Large intestine (tissue), 3 donors: Measurements from ENCODE around the gene PQBP1. TPM values are rescaled to one million over a fixed set of nuclear protein-coding genes. Genes with fewer than 3 reads are reported as not detected.
A peak's percentile ranks its signal among the peaks of the same experiment; 100 is the strongest.
"Not testable (repeated sequence)": the region's sequence is repeated elsewhere in the genome, so short reads cannot be mapped to it uniquely, and the experiment has no call there.

ENCODE experiments used
- DNase-seq, 2 donors: peaks; one replicate each; pipeline versions ENCODE4 v3.0.0 to v3.0.0-alpha.2; 2013
- H3K27ac ChIP-seq: one replicate; pipeline ENCODE4 v1.5.1; 2013; ENCODE audit warnings: low read length
- H3K27me3 ChIP-seq: 2 replicates; pipeline ENCODE4 v1.6.1; 2013; ENCODE audit warnings: low read length; ENCODE audit not compliant: control insufficient read depth, insufficient read depth
- H3K36me3 ChIP-seq: 2 replicates; pipeline ENCODE4 v1.6.1; 2013; ENCODE audit warnings: low read length; ENCODE audit not compliant: control insufficient read depth, insufficient read depth
- H3K4me1 ChIP-seq: one replicate; pipeline ENCODE4 v1.6.1; 2013; ENCODE audit warnings: low read length; ENCODE audit not compliant: control insufficient read depth, insufficient read depth
- H3K4me3 ChIP-seq: one replicate; pipeline ENCODE4 v1.5.1; 2013; ENCODE audit warnings: low read length
- H3K9me3 ChIP-seq: one replicate; pipeline ENCODE4 v1.6.1; 2013; ENCODE audit warnings: mild to moderate bottlenecking, low read depth, low read length, moderate library complexity; ENCODE audit not compliant: control insufficient read depth
- WGBS: methylation state at CpG from one replicate; pipeline ENCODE4 v1.1.5; 2013; ENCODE audit warnings: low lambda C conversion rate; ENCODE audit not compliant: insufficient coverage; 5-methylcytosine and 5-hydroxymethylcytosine counted together
- polyA plus RNA-seq: library from polyadenylated mRNA; unstranded; fragments of 120-200 nt; gene quantifications from one replicate; pipeline ENCODE4 v1.2.1, GENCODE V29; 2013

PQBP1 gene
- polyA plus RNA-seq, 1 donor: 99.9 TPM

DNA sequence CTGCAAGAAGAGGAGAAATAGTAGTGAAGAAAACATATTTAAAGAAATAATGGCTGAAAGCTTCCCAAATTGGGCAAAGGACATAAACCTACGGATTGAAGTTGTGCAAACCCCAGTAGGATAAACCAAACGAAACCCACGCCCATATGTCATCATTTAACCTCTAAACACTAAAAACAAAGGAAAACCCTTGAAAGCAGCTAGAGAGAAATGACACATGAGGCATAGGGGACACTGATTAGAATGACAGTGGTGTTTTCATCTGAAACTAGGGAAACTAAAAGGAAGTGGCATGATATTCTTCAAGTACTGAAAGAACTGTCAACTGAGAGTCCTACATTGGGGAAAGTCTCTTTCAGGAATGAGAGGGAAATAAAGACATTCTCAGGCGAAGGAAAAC is 20.8 kb upstream of the PQBP1 start:
- not testable (repeated sequence) for H3K36me3 ChIP-seq, H3K9me3 ChIP-seq, DNase-seq, H3K27me3 ChIP-seq, H3K4me3 ChIP-seq, H3K4me1 ChIP-seq, H3K27ac ChIP-seq
- WGBS: no CpG with 5 or more reads among the region's 4 CpGs

DNA sequence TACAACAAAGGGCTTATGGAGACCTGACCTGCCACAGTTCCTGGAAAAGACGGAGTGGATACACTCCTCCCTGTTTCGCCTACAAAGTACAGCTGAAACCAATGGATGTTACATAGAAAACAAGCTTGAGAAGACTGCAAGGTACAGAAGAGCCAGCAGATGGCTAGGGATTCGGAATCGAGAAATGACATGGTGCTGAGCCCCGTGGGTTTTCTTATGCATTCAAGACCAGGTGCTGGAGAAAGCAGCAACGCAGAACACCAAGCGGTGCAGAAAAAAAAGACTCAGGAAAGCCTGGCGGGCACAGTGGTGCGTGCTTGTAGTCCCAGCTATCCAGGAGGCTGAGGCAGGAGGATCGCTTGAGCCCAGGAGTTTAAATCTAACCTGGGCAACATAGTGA is 14.0 kb upstream of the PQBP1 start:
- Histone ChIP-seq H3K4me3 (no peak overlapping the region), H3K27ac (no peak overlapping the region), H3K9me3 (no peaks in the 10 kb centered on the region), H3K27me3 (no peaks in the 10 kb centered on the region), H3K4me1 (no peaks in the 10 kb centered on the region), H3K36me3 (no peaks in the 10 kb centered on the region)
- no CpG with 5 or more reads among the region's 10 CpGs for whole genome bisulfite sequencing
- DNase-seq: no peak

DNA sequence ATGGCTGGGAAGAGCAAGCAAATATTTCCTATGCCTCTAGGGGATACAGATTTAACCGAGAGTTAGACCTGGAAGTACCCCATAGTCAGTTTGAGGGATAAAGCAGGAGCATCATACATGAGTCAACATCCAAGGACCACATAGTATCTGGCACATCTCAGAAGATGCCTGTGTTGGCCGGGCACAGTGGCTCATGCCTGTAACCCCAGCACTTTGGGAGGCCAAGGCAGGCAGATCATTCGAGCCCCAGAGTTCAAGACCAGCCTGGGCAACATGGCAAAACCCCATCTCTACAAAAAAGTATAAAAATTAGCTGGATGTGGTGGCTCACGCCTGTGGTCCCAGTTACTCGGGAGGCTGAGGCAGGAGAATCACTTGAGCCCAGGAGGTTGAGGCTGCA is 11.1 kb upstream of the PQBP1 start:
- not testable (repeated sequence) for H3K4me3 ChIP-seq, H3K9me3 ChIP-seq, DNase-seq, H3K27me3 ChIP-seq, H3K4me1 ChIP-seq, H3K27ac ChIP-seq, H3K36me3 ChIP-seq
- no CpG with 5 or more reads among the region's 5 CpGs for WGBS

DNA sequence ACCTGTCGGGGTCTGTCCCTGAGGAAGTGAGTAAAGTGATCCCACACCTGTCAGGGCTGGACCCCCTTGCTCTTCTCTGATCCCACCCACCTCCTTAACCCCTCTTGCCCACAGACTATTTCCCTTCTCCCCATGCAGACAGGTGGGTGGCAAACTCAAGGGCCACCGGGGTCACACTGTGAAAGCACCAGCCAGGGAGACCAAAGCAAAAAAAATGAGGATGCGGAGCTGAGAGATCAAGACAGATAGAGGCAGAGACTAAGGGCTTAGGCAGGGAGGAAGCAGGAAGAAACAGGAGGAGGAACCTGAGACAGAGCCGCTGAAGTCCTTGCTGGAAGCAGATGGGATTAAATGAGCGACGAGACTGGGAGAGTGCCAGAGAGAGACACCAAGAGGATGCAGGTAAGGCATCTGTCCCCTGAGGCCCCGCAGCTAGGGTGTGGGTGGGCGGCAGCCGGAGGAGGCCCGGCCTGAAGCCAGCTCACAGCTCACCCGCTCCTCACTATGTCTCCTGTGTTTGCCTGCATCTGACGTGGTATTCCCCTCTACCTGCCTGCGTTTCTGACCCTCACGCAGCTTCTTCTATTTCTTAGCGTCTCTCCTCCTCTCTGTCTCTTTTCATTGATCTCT is 7.3 kb upstream of the PQBP1 start:
- peaks cover 25% of the 10 kb centered on the region for H3K36me3 ChIP-seq
- H3K27me3 ChIP-seq: no peaks in the 10 kb centered on the region
- WGBS: 10% methylated on average over 4 of the region's 15 CpGs
- peak overlapping the region; percentile 56 for H3K27ac ChIP-seq
- no peaks in the 10 kb centered on the region for H3K9me3 ChIP-seq
- H3K4me1 ChIP-seq: peaks cover 5% of the 10 kb centered on the region
- peak overlapping the region; percentile 55 for H3K4me3 ChIP-seq
- no peak for DNase-seq

DNA sequence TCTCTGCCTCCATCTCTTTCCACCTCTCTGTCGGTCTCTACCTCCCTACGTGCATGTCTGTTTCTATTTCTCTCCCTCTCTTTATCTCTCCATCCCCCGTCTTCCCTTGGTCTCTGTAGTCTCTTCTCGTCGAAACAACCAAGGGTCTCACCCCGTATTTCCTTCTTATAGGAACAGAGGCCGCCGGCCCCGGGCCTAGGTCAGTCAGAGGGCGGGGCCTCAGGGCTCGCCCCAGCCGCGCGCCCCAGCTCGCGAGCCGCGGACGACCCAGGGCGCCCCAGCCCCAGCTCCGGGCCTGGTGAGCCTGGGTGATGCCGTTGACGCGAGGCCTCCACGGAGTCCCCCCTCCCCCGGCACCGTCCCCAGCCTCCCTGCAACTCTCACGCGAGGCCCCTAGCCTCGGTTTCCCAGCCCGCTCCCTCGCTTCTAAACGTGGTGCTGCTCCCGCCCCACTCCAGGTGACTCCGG is 6.8 kb upstream of the PQBP1 start:
- no peaks in the 10 kb centered on the region for H3K9me3 ChIP-seq
- DNase-seq: no peak
- no peaks in the 10 kb centered on the region for H3K27me3 ChIP-seq
- peaks cover 5% of the 10 kb centered on the region for H3K4me1 ChIP-seq
- peak overlapping the region; percentile 55 for H3K4me3 ChIP-seq
- WGBS: 0% methylated on average over 2 of the region's 35 CpGs
- H3K36me3 ChIP-seq: peaks cover 26% of the 10 kb centered on the region
- H3K27ac ChIP-seq: peak overlapping the region; percentile 56

DNA sequence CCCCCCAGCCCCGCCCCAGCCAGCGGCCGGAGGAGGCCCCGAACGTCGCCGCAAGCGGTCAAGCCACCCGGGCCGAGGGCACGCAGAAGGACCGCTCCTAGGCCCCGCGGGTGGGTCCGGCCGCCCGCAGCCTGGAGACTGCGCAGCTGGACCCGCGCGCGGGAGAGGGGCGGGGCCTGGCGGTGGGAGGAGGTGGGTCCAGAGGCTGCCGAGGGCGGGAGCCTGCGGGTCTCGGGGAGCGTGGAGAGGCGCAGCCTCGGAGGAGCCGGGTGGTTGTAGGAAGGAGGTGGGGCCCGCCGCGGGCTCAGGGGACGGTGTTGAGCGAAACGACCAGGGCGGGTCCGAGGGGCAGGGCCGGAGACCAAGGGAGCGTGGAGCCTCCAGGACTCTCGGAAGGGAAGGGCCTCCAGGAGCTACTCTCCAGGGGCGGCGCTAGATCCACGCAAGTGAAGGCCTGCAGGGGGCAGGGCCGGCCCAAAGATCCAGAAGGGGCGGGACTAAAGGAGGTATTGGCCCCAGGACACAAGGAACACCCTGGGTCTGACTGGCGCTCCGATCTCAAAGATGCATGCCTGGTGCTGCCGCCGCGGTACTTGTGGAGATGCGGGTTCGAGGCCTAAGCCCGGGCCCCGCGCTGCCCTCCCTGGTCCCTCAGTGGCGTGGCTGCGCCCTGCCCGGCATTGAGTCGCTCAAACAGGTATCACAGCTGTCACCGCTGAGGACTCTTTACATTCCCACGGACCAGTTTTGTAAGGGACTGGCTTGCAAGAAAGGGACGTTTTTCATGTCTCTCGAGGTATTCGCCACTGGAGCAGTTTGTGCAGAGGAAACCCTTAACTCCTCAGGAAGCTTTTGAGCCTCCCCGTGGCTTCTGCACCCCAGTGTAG is 6.1 kb upstream of the PQBP1 start:
- H3K27ac ChIP-seq: peak overlapping the region; percentile 56
- peaks cover 26% of the 10 kb centered on the region for H3K36me3 ChIP-seq
- H3K9me3 ChIP-seq: no peaks in the 10 kb centered on the region
- DNase-seq: peak; percentile 86 to 92
- no peaks in the 10 kb centered on the region for H3K27me3 ChIP-seq
- H3K4me1 ChIP-seq: peaks cover 10% of the 10 kb centered on the region
- no CpG with 5 or more reads among the region's 68 CpGs for WGBS
- peak overlapping the region; percentile 55 for H3K4me3 ChIP-seq

DNA sequence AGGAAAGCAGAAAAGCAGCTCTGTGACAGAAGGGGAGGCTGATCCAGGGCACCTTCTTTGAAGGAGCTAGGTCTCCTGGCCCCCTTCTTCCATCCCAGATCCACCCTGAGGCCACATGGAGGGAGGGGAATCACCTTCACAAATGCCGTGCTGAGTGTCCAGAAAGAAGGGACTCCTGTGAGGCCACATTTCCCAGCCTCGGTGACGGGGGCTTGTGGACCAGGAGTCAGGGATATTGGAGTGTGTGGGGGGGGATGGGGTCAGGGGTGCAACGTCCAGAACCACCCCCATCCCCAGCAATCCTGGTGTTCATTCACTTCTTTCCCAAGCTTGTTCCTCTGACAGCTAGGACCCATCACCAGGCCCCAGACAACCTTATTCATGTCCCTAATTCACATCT is 4.8 kb upstream of the PQBP1 start:
- Histone ChIP-seq H3K27ac (no peak overlapping the region), H3K4me3 (no peak overlapping the region), H3K9me3 (no peaks in the 10 kb centered on the region), H3K36me3 (peaks cover 26% of the 10 kb centered on the region), H3K27me3 (no peaks in the 10 kb centered on the region), H3K4me1 (peaks cover 10% of the 10 kb centered on the region)
- WGBS: no CpG with 5 or more reads among the region's 4 CpGs
- no peak for DNase-seq

DNA sequence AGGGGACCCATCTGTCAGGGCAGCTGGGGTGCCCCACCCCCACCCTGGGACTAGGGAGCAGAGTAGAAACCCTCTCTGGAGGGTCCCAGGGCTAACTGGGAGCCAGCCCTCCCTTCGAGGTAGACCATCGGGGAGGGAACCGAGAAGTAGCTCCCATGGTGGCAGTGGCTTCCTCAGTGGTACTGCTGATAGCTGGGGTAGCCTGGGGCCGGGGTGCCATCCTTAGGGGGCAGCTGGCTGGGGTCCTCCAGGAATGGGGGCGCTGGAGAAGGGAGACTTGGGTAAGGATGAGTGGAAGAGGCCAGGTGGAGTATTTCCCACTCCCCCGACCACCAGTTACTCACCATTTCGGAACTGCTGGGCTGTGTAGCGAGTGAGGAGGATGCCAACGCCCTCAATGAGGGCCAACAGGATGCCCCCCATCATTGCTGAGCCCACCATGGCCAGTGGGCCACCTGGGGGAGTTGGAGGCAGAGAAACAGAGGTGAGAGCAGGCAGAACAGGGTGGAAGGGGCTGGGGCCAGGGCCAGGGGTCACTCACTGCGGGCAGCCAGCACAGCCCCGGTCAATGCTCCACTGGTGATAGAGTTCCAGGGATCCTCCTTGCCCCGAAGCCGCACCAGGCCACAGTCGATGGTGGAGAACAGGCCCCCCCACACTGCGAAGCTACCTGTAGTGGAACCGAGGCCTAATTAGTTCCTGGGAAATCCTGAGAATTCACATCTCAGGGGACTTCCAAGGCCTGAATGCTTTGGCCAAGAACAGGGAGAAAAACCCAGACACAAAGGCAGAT is 4.0 kb upstream of the PQBP1 start:
- H3K27me3 ChIP-seq: no peaks in the 10 kb centered on the region
- peaks cover 26% of the 10 kb centered on the region for H3K36me3 ChIP-seq
- H3K9me3 ChIP-seq: no peaks in the 10 kb centered on the region
- WGBS: no CpG with 5 or more reads among the region's 16 CpGs
- H3K27ac ChIP-seq: no peak overlapping the region
- H3K4me3 ChIP-seq: no peak overlapping the region
- H3K4me1 ChIP-seq: peaks cover 10% of the 10 kb centered on the region
- DNase-seq: no peak

DNA sequence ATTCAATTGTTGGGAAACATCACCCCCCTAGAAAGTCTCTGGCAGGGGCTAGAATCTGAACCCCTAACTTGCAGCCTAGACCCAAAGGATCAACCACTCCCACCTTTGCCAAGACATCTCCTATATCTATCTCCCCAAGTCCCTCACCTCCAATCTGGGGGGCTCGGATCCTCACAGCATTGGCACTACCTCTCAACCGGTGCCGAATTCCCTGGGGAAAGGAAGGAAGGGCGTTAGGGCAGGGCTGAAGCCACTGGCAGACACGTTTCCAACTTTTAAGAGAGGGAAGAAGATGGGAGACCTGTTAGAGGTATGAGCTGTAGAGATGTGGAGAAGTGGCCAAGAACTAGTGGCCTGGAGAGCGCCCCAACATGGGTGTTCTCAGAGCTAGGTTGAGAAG is 2.8 kb upstream of the PQBP1 start:
- no peak for DNase-seq
- Histone ChIP-seq H3K27me3 (no peaks in the 10 kb centered on the region), H3K4me1 (peaks cover 10% of the 10 kb centered on the region), H3K27ac (no peak overlapping the region), H3K4me3 (no peak overlapping the region), H3K9me3 (no peaks in the 10 kb centered on the region), H3K36me3 (peaks cover 29% of the 10 kb centered on the region)
- no CpG with 5 or more reads among the region's 6 CpGs for WGBS

DNA sequence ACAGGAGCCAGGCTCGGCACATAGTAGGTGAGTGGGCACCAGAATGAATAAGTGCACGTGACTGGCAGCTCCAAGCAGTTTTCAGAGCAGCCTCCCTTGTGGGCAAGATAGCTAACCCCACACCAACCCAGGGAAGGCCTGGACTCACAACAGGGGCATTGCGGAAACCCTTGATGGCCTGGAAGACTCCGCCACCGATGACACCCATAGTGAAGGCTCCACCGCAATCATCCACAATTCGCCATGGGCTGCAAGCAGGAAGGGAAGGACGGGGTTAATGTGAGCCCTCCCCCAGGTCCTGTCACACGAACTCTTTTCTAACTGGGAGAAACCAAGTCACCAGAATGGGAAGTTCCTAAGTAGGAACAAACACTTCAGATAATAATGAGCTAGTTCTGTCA is 1.1 kb upstream of the PQBP1 start:
- no peak for DNase-seq
- no peaks in the 10 kb centered on the region for H3K27me3 ChIP-seq
- peak overlapping the region; percentile 96 for H3K27ac ChIP-seq
- H3K4me3 ChIP-seq: peak overlapping the region; percentile 84
- no CpG with 5 or more reads among the region's 9 CpGs for WGBS
- H3K36me3 ChIP-seq: peaks cover 37% of the 10 kb centered on the region
- peaks cover 10% of the 10 kb centered on the region for H3K4me1 ChIP-seq
- no peaks in the 10 kb centered on the region for H3K9me3 ChIP-seq
